HepG2 (cell line): ENCODE measurements around the gene CKM. TPM values are rescaled to one million over a fixed set of nuclear protein-coding genes. Genes with fewer than 3 reads are reported as not detected.

ENCODE experiments used
- CENPX ChIP-seq: sonication (generic); formaldehyde crosslinking; IDR thresholded peaks from 2 replicates; pipeline ENCODE4 v1.9.0; 2021; ENCODE audit warnings: mild to moderate bottlenecking, missing genetic modification reagents, moderate library complexity
- HOXD1 ChIP-seq: sonication (generic); formaldehyde crosslinking; IDR thresholded peaks from 2 replicates; pipeline ENCODE4 v1.5.0; 2020; ENCODE audit warnings: missing genetic modification reagents
- ISX ChIP-seq: sonication (generic); formaldehyde crosslinking; conservative IDR thresholded peaks from 2 replicates; pipeline ENCODE4 v1.5.0; 2020; ENCODE audit warnings: missing genetic modification reagents
- KIAA2018 ChIP-seq: sonication (generic); formaldehyde crosslinking; IDR thresholded peaks from 2 replicates; pipeline ENCODE4 v1.5.0; 2020; ENCODE audit warnings: mild to moderate bottlenecking, missing genetic modification reagents, borderline replicate concordance
- ZNF138 ChIP-seq: sonication (generic); formaldehyde crosslinking; IDR thresholded peaks from 2 replicates; pipeline ENCODE4 v1.5.0; 2020; ENCODE audit warnings: mild to moderate bottlenecking, low read depth, missing genetic modification reagents
- ZNF20 ChIP-seq: sonication (generic); formaldehyde crosslinking; IDR thresholded peaks from 2 replicates; pipeline ENCODE4 v1.4.0; 2020; ENCODE audit warnings: mild to moderate bottlenecking, moderate library complexity, missing genetic modification reagents
- ZSCAN29 ChIP-seq: sonication (generic); formaldehyde crosslinking; conservative IDR thresholded peaks from 2 replicates; pipeline ENCODE4 v1.4.0; 2020; ENCODE audit warnings: mild to moderate bottlenecking, missing genetic modification reagents
- polyA plus RNA-seq, 8 experiments: library from polyadenylated mRNA; depleted of rRNA in 3 of 8; stranded (reverse) in 7 of 8; unstranded in 1 of 8; fragments of >200 nt; fragmentation: Illumina TruSeq in 4 of 8; extraction: Trizol in 4 of 8; gene quantifications; 2 replicates each; pipeline versions ENCODE4 v1.2.1 to v1.2.3, GENCODE V29; 2011 to 2016; ENCODE audit warnings: low read depth in 4 of 8, missing spikeins in 1 of 8, mixed read lengths in 1 of 8; ENCODE audit not compliant: insufficient read depth in 1 of 8
- total RNA-seq, 5 experiments: library from RNA; depleted of rRNA; stranded (reverse); fragments of >200 nt; fragmentation: Illumina TruSeq; extraction: Trizol; gene quantifications; 2 replicates each; pipeline ENCODE4 v1.2.3, GENCODE V29; 2016; ENCODE audit warnings: low read depth in 1 of 5
- TF ChIP-seq, protein P1 (sequence below), 2 experiments: sonication (generic) in 1 of 2; formaldehyde crosslinking in 1 of 2; IDR thresholded peaks; 2 replicates each; pipeline versions ENCODE4 v1.5.1 to v1.6.1; 2011 to 2020; ENCODE audit warnings: borderline replicate concordance in 1 of 2, low read depth in 1 of 2, low read length in 1 of 2, mild to moderate bottlenecking in 1 of 2, missing genetic modification reagents in 1 of 2, moderate library complexity in 1 of 2
- TF ChIP-seq, protein P2 (sequence below): sonication (generic); formaldehyde crosslinking; IDR thresholded peaks from 2 replicates; pipeline ENCODE4 v1.4.0; 2020; ENCODE audit warnings: missing genetic modification reagents
- TF ChIP-seq, protein P3 (sequence below): sonication (generic); formaldehyde crosslinking; IDR thresholded peaks from 2 replicates; pipeline ENCODE4 v1.4.0; 2020; ENCODE audit warnings: mild to moderate bottlenecking, missing genetic modification reagents

CKM gene
- total and polyA plus RNA-seq, 2 of the 13 experiments (the other 11 are each of a cell fraction or from before 2014, with no cell fraction given): 0.54 to 0.80 TPM

DNA sequence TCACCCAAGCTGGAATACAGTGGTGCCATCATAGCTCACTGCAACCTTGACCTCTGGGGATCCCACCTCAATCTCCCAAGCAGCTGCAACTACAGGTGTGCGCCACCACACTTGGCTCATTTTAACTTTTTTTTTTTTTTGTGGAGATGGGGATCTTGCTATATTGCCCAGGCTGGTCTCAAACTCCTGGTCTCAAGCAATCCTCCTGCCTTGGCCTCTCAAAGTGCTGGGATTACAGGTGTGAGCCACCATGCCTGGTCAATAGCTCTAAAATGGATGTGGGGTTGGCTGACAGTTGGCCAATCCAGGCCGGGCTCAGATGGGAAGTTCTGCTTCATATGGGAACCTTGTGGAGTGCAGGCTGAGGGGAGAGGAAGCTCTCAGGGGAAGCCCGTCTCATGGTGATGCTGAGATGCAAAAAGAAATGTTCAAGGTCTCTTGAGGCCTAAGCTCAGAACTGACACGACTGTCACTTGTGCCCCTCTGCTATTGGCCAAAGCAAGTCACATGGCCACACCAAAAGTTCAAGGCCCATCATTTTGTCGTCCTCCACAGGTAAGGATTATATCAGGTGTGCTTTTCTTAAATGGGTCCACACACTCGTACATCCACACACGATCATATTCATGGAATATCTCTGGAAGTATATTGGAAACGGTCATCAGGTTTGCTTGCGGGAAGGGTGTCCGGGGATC, 11.1 kb upstream of the CKM start (continued):
- TF ChIP-seq KIAA2018 (CRISPR knock-in tag) (no peak), HOXD1 (CRISPR knock-in tag) (no peak), ZSCAN29 (CRISPR knock-in tag) (no peak), CENPX (no peak), ISX (CRISPR knock-in tag) (no peak), ZNF138 (CRISPR knock-in tag) (no peak), ZNF20 (CRISPR knock-in tag) (no peak)
- TF ChIP-seq, protein P1, sequence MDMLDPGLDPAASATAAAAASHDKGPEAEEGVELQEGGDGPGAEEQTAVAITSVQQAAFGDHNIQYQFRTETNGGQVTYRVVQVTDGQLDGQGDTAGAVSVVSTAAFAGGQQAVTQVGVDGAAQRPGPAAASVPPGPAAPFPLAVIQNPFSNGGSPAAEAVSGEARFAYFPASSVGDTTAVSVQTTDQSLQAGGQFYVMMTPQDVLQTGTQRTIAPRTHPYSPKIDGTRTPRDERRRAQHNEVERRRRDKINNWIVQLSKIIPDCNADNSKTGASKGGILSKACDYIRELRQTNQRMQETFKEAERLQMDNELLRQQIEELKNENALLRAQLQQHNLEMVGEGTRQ (IDR thresholded peaks at IDR 0.05; ENCODE audit: low read depth, low read length): peak; percentile 72
- TF ChIP-seq, protein P1 (CRISPR knock-in tag; IDR thresholded peaks at IDR 0.05; ENCODE audit: borderline replicate concordance): peak; percentile 52; the same call in 1 of the 2 replicates
- TF ChIP-seq, protein P2, sequence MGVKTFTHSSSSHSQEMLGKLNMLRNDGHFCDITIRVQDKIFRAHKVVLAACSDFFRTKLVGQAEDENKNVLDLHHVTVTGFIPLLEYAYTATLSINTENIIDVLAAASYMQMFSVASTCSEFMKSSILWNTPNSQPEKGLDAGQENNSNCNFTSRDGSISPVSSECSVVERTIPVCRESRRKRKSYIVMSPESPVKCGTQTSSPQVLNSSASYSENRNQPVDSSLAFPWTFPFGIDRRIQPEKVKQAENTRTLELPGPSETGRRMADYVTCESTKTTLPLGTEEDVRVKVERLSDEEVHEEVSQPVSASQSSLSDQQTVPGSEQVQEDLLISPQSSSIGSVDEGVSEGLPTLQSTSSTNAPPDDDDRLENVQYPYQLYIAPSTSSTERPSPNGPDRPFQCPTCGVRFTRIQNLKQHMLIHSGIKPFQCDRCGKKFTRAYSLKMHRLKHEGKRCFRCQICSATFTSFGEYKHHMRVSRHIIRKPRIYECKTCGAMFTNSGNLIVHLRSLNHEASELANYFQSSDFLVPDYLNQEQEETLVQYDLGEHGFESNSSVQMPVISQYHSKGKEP (CRISPR knock-in tag): no peak
- TF ChIP-seq, protein P3, sequence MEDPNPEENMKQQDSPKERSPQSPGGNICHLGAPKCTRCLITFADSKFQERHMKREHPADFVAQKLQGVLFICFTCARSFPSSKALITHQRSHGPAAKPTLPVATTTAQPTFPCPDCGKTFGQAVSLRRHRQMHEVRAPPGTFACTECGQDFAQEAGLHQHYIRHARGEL: no peak
